ENCODE measurements around the gene ARHGAP42.

DNA sequence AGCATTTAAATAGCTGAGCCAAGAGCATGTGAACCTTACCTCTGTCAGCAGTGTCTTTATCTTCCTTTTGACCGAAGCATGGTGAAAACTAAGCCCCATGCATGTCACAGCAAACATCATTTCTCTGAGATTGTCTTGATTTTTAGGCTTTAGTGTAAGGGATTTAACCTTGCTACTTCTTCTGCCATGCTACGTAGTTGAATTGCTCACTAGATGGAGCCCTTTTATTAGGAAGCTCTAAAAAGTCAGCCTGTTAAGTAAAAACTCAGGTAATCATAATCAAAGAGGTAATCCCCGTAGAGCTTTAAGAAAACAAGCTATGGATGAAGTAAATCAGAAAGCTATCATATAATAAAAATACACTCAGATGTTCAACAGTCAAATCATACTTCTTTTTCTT lies 293.1 kb downstream of the ARHGAP42 start:
- TF ChIP-seq, protein P1, sequence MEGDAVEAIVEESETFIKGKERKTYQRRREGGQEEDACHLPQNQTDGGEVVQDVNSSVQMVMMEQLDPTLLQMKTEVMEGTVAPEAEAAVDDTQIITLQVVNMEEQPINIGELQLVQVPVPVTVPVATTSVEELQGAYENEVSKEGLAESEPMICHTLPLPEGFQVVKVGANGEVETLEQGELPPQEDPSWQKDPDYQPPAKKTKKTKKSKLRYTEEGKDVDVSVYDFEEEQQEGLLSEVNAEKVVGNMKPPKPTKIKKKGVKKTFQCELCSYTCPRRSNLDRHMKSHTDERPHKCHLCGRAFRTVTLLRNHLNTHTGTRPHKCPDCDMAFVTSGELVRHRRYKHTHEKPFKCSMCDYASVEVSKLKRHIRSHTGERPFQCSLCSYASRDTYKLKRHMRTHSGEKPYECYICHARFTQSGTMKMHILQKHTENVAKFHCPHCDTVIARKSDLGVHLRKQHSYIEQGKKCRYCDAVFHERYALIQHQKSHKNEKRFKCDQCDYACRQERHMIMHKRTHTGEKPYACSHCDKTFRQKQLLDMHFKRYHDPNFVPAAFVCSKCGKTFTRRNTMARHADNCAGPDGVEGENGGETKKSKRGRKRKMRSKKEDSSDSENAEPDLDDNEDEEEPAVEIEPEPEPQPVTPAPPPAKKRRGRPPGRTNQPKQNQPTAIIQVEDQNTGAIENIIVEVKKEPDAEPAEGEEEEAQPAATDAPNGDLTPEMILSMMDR (IDR thresholded peaks at IDR 0.05), result no peak
- no peak for TF ChIP-seq POLR2A (IDR thresholded peaks at IDR 0.05)
